Body of pancreas (tissue), 4 donors: ENCODE measurements around the gene DLGAP1.

ENCODE experiments used
- POLR2A ChIP-seq, 3 donors: fragments of 450-650 bp; IDR thresholded peaks; one replicate each; pipeline ENCODE4 v1.6.1; 2016; ENCODE audit warnings: antibody characterized with exemption in 3 of 3, mild to moderate bottlenecking in 2 of 3
- TF ChIP-seq, protein P1 (sequence below), 7 experiments: fragments of 450-650 bp in 4 of 7; fragments of 200-600 bp in 3 of 7; sonication (generic) in 3 of 7; IDR thresholded peaks; one replicate each; pipeline ENCODE4 v1.5.1; 2016 to 2019; ENCODE audit warnings: antibody characterized with exemption in 7 of 7

DNA sequence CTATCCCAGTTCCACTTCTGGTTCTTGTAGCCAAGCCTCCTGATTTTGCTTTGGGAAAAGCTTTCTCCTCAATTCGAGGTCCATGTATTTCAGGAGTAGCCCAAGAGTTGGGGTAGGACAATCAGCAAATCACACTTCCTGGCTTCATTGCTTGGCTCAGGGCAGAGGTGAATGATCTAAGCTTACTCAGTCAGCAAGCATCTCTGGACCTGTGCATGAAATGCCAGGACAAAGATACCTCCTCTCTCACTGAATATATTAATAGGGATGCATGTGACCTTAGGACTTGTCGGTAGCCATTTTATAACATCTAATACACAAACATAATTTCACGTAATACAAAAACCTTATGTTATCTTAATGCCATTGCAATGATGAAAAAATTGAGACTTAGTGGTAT, 632.0 kb downstream of the DLGAP1 start:
- TF ChIP-seq, protein P1, sequence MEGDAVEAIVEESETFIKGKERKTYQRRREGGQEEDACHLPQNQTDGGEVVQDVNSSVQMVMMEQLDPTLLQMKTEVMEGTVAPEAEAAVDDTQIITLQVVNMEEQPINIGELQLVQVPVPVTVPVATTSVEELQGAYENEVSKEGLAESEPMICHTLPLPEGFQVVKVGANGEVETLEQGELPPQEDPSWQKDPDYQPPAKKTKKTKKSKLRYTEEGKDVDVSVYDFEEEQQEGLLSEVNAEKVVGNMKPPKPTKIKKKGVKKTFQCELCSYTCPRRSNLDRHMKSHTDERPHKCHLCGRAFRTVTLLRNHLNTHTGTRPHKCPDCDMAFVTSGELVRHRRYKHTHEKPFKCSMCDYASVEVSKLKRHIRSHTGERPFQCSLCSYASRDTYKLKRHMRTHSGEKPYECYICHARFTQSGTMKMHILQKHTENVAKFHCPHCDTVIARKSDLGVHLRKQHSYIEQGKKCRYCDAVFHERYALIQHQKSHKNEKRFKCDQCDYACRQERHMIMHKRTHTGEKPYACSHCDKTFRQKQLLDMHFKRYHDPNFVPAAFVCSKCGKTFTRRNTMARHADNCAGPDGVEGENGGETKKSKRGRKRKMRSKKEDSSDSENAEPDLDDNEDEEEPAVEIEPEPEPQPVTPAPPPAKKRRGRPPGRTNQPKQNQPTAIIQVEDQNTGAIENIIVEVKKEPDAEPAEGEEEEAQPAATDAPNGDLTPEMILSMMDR (IDR thresholded peaks at IDR 0.05): no peak
- no peak for TF ChIP-seq POLR2A (IDR thresholded peaks at IDR 0.05)
